H54 (cell line): ENCODE data around the gene LRRC74A.

ENCODE experiments used
- DNase-seq: peaks from one replicate; pipeline ENCODE4 v3.0.0; 2011; ENCODE audit warnings: low spot score, mixed read lengths; ENCODE audit not compliant: insufficient read length
- FAIRE-seq: peaks from 3 replicates; lab custom pipeline; 2011; peaks lifted over from hg19 to GRCh38; lab: Jason Lieb, UNC
- POLR2A ChIP-seq: IDR thresholded peaks from 2 replicates; pipeline ENCODE4 v1.6.1; 2011; ENCODE audit warnings: low read depth, mild to moderate bottlenecking, low read length

The LRRC74A gene

GRCh38 chr14:76826122-76826521 is at the start of gene LRRC74A:
Gene LRRC74A, plus strand, starts transcription at chr14:76826408. Its CDS starts 290 bp downstream, at chr14:76826698.
- FAIRE-seq (no peak), DNase-seq (no peak)
- TF ChIP-seq POLR2A = no peak

GRCh38 chr14:76776428-76777251 is 49.6 kb upstream of the LRRC74A start:
- DNase-seq (no peak), FAIRE-seq (no peak)
- TF ChIP-seq POLR2A = no peak

- no peak for FAIRE-seq
- no peak for TF ChIP-seq POLR2A
- no peak for DNase-seq
Observed at GRCh38 chr14:76777721-76778120, 48.5 kb upstream of the LRRC74A start.

GRCh38 chr14:76778546-76779215 is 47.5 kb upstream of the LRRC74A start:
- no peak for DNase-seq
- no peak for TF ChIP-seq POLR2A
- no peak for FAIRE-seq

- no peak for TF ChIP-seq POLR2A
- no peak for FAIRE-seq
- no peak for DNase-seq
Observed at GRCh38 chr14:76779221-76780057, 46.8 kb upstream of the LRRC74A start.

- no peak for TF ChIP-seq POLR2A
- no peak for DNase-seq
- FAIRE-seq = no peak
Observed at GRCh38 chr14:76780058-76780345, 46.2 kb upstream of the LRRC74A start.

GRCh38 chr14:76780360-76780759 is 45.8 kb upstream of the LRRC74A start:
- FAIRE-seq = no peak

GRCh38 chr14:76780875-76781647 is 45.1 kb upstream of the LRRC74A start:
- no peak for FAIRE-seq
- no peak for DNase-seq
- no peak for TF ChIP-seq POLR2A

More at GRCh38 chr14:76780360-76780759, 45.8 kb upstream of the LRRC74A start:
- no peak for DNase-seq
- TF ChIP-seq POLR2A = no peak

- TF ChIP-seq POLR2A = no peak
- no peak for FAIRE-seq
- DNase-seq = no peak
Observed at GRCh38 chr14:76781648-76782051, 44.6 kb upstream of the LRRC74A start.

GRCh38 chr14:76782115-76782884 is 43.9 kb upstream of the LRRC74A start:
- FAIRE-seq = no peak
- DNase-seq = no peak
- no peak for TF ChIP-seq POLR2A

GRCh38 chr14:76782885-76783566 is 43.2 kb upstream of the LRRC74A start:
- DNase-seq = no peak
- FAIRE-seq = no peak
- no peak for TF ChIP-seq POLR2A

- TF ChIP-seq POLR2A = no peak
- DNase-seq = no peak
- no peak for FAIRE-seq
Observed at GRCh38 chr14:76784266-76784874, 41.8 kb upstream of the LRRC74A start.
